ENCODE measurements around the gene LPP. TPM values are rescaled to one million over a fixed set of nuclear protein-coding genes. Genes with fewer than 3 reads are reported as not detected.

Gene LPP
- total RNA-seq, 4 donors from 2014 or later, result 183 to 293 (median 242) TPM

- TF ChIP-seq EP300 (IDR thresholded peaks at IDR 0.05), result no peak
- no peak for TF ChIP-seq POLR2A (IDR thresholded peaks at IDR 0.05)
- no peak for TF ChIP-seq CTCF (IDR thresholded peaks at IDR 0.05)
- Histone ChIP-seq H3K36me3 (peaks cover 0 to 3% (median 0%) of the 10 kb centered on the region in 3 donors), H3K27ac (peak overlapping the region in 2 of 4 donors; percentile 67 to 70), H3K9me3 (no peaks in the 10 kb centered on the region), H3K4me1 (peaks cover 0 to 27% (median 12%) of the 10 kb centered on the region in 4 donors), H3K27me3 (no peaks in the 10 kb centered on the region), H3K4me3 (no peak overlapping the region)
- DNase-seq (ENCODE audit: low spot score in 2 of 2), result no peak
- WGBS, 2 donors, result 62 to 66% methylated on average over 4 of the region's 4 CpGs
Observed at GRCh38 chr3:188901671-188902287, 747.8 kb downstream of the LPP start.

- Histone ChIP-seq H3K27ac (no peak overlapping the region), H3K9me3 (no peaks in the 10 kb centered on the region), H3K27me3 (no peaks in the 10 kb centered on the region), H3K36me3 (no peaks in the 10 kb centered on the region), H3K4me3 (no peak overlapping the region), H3K4me1 (peaks cover 0 to 25% (median 12%) of the 10 kb centered on the region in 4 donors)
- DNase-seq (ENCODE audit: low spot score in 2 of 2), result no peak
- 38 to 52% methylated on average over 1 of the region's 1 CpG for WGBS, 2 donors
- TF ChIP-seq EP300 (IDR thresholded peaks at IDR 0.05) (no peak), POLR2A (IDR thresholded peaks at IDR 0.05) (no peak), CTCF (IDR thresholded peaks at IDR 0.05) (no peak)
Observed at GRCh38 chr3:188904670-188905069, 750.7 kb downstream of the LPP start.

GRCh38 chr3:188905547-188905946, 751.6 kb downstream of the LPP start:
- TF ChIP-seq EP300 (IDR thresholded peaks at IDR 0.05) (no peak), CTCF (IDR thresholded peaks at IDR 0.05) (no peak), POLR2A (IDR thresholded peaks at IDR 0.05) (no peak)
- H3K36me3 ChIP-seq, result no peaks in the 10 kb centered on the region
- H3K4me1 ChIP-seq, result peaks cover 0 to 16% (median 12%) of the 10 kb centered on the region in 4 donors
- H3K9me3 ChIP-seq, result no peaks in the 10 kb centered on the region
- H3K27ac ChIP-seq, result peak overlapping the region in 1 of 4 donors; percentile 4
- WGBS, 2 donors, result 77 to 84% methylated on average over 2 of the region's 2 CpGs
- no peaks in the 10 kb centered on the region for H3K27me3 ChIP-seq
- DNase-seq (ENCODE audit: low spot score in 2 of 2), result no peak
- no peak overlapping the region for H3K4me3 ChIP-seq

GRCh38 chr3:188906236-188906635, 752.3 kb downstream of the LPP start:
- 48 to 66% methylated on average over 7 of the region's 7 CpGs for WGBS, 2 donors
- H3K4me1 ChIP-seq, result peaks cover 0 to 13% (median 12%) of the 10 kb centered on the region in 4 donors
- no peak for DNase-seq (ENCODE audit: low spot score in 2 of 2)
- no peaks in the 10 kb centered on the region for H3K9me3 ChIP-seq
- peak overlapping the region in 1 of 4 donors; percentile 4 for H3K27ac ChIP-seq
- no peaks in the 10 kb centered on the region for H3K36me3 ChIP-seq
- no peaks in the 10 kb centered on the region for H3K27me3 ChIP-seq
- H3K4me3 ChIP-seq, result no peak overlapping the region
- TF ChIP-seq CTCF (IDR thresholded peaks at IDR 0.05), result no peak
- no peak for TF ChIP-seq POLR2A (IDR thresholded peaks at IDR 0.05)
- TF ChIP-seq EP300 (IDR thresholded peaks at IDR 0.05), result no peak

- DNase-seq (ENCODE audit: low spot score in 2 of 2), result no peak
- Histone ChIP-seq H3K4me1 (peaks cover 0 to 6% (median 3%) of the 10 kb centered on the region in 4 donors), H3K36me3 (no peaks in the 10 kb centered on the region), H3K9me3 (no peaks in the 10 kb centered on the region), H3K4me3 (no peak overlapping the region), H3K27me3 (no peaks in the 10 kb centered on the region), H3K27ac (no peak overlapping the region)
- TF ChIP-seq EP300 (IDR thresholded peaks at IDR 0.05), result no peak
- TF ChIP-seq CTCF (IDR thresholded peaks at IDR 0.05), result no peak
- no peak for TF ChIP-seq POLR2A (IDR thresholded peaks at IDR 0.05)
- 84 to 85% methylated on average over 5 of the region's 5 CpGs for WGBS, 2 donors
Observed at GRCh38 chr3:188908002-188908850, 754.3 kb downstream of the LPP start.

Measured in tibial nerve (tissue), 4 donors.